HG03103 (cell line): Measurements from ENCODE around the gene AFF3.

ENCODE experiments used
- ATAC-seq: cut with Tn5 transposase; IDR thresholded peaks from one replicate; pipeline ENCODE4 v1.9.1; 2021; ENCODE audit warnings: low read depth; ENCODE audit not compliant: unreplicated experiment

AFF3 gene

DNA sequence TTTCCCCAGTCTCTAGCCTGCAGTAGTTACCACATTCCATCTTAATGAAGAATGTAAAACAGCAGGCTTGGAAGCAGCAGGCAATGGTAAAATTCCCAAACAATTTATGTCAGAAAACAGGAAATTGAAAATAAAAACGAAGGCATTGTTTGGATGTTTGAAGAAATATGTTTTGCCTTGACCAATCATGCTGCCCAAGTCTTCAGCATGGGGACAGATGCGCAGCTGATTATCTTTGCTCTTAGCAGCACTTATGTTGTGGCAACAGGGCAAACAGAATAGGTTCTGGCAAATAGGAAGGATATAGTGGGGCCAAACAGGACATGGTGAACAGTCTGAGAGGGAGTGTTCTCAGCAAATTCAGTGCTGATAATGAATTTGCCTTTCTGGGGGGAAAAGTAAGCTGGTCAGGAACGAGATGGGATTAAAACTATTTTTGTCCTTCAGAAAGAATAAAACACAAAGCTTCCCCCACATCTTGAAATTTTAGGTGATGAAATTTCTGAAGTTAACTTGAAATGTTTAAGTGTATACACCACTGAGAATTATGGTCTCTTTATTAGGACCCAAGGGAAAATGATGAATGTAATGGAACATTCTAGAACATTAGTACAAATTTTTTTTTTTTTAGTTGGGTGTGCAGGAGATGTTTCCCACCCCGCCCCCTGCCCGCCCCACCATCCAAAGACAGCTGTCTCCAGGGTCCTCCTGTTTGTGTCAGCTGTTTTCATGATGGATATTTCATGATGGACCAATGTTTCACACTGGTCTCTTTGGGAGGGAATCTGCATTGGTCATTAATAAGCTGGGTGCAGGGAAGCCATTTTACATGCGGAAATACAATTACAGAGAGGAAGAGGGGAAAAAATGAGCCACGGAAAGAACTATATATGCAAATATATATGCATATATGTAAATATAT, 413.0 kb downstream of the AFF3 start:
- ATAC-seq = no peak

DNA sequence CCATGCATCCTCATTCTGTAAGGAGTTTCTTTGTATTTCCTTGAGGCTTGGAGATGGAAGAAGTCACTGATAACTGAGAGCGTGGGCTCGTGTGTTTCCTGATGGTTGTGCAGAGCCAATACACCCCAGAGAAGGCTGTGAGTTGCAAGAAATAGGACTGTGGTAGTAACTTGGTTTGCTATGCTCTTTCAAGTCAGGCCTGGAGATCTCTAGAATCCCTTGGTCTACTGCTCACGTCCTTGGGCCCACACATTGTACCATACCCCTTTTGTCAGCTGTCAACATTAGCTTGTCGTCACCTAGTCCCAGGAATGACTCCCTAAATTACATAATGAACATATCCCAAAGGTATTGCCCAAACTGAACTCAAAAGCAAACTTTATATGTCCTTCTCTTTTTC, 414.2 kb downstream of the AFF3 start:
- no peak for ATAC-seq

DNA sequence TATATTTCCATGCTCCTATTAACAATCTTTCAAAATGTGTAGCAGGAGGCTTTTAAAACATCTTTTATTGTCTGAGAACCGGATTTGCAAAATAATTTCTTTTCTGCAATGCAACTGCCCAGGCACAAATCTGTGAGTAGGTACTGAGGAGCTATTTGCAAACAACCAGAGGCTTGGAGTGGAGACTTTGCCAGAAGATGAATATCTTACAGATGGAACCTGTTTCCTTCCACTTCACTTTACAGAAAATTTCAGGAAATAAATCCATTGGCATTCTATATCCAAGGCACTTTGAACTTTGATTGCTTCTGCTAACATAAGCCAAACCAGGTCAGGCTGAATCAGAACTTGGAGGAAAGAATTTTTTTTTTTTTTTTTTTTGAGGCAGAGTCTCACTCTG, 415.2 kb downstream of the AFF3 start:
- no peak for ATAC-seq

DNA sequence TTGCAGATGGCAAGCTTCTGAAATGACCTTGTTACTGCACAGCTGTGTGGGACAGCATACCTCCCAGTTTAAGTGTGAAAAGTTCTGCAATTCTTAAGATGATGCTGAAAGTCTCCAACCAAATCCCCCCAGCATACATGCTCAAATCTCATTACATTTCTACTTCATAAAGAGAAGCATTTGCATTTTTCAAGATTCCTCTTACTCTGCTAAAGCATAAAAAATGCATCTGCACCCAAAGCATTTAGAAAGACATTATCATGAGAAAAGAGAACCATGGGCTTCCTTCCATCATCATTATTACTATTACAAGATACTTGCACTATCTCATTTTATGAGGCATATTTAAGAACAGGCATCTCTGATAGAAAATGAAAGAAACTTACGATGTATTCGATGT, 415.7 kb downstream of the AFF3 start:
- ATAC-seq = no peak

DNA sequence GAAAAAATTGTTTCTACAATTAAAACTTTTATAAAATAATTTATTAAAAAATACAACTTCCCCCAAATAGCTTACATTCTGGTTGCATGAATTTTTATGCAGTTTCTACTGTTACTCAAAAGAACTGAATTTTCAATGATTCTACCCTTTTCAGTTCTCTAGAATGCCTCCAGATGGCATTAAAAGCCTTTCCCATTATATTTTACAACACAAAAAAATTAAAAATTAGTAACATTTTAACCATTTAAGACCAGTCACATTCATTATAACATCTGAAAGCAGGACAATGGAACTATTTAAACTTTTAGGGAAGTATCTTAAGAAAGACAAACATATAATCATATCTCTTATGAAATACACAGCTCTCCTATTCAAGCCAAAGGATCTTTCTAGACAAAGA, 416.6 kb downstream of the AFF3 start:
- no peak for ATAC-seq

DNA sequence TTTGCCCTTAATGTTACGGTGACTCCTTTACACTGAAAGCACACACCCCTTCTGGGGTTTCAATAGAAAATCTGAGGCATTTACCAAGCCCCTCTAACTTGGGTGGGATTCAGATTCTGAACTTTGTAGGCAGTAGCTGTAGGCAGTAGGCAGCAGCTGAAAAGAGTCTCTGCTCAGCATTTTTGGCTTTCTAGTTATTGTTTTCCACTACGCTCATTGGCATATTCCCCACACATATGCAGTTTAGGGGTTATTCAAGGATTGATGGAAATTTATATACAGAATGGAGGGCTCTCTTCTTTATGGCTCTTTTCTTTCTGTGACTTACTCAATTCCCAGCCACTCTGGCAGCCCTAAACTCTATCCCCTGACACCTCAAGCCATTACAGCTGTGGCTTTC, 419.9 kb downstream of the AFF3 start:
- ATAC-seq = no peak

DNA sequence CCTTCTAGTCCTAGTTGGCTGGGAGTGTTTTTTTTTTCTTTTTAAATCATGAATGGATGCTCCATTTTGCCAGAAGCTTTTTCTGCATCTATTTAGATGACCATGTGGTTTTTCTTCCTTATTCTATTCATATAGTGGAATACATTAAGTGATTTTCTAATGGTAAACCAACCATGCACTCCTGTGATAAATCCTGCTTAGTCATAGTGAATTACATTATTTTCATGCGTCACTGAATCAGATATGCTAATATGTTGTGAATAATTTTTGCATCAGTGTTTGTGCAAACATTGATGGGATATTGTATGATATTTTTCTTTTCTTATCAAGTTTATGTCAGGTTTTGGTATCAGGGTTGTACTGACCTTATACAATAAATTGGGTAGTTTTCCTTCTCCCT, 423.3 kb downstream of the AFF3 start:
- ATAC-seq = no peak

DNA sequence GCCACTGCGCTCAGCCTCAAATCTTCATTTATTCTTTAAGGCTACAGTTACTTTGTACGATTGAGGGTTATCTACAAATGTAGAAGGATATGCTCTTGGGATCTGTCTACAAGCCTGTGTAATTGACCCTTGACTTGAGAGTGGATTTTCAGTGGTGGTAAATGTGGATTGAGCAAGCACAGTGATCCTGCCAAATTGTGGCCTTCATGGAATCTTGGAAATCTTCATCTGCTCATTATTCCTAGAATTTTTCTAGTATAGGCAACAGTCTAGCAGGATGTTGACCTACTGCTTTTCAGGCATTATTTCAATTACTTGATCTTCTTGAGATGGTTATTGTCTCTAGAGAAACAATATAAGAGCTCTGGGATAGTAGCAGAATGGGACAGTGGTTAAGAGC, 426.4 kb downstream of the AFF3 start:
- no peak for ATAC-seq

DNA sequence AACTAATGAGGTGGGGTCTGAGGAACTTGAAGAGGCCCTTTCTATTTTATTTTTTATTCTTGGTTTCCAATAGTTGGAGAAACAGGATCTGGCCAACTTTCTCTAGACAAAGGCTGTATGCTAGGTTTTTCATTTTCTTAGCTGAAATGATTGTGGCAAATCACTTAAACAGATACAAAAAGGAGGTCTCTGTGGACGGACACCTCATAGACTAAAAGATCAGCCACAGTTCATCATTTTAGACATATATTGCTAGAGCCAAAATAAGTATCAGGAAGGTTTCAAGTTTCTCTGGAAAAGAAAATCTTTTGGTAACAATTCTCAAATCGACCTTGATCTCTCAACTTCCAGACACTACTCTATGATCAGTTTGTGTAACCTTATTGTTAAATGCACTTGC, 428.0 kb downstream of the AFF3 start:
- ATAC-seq = no peak

DNA sequence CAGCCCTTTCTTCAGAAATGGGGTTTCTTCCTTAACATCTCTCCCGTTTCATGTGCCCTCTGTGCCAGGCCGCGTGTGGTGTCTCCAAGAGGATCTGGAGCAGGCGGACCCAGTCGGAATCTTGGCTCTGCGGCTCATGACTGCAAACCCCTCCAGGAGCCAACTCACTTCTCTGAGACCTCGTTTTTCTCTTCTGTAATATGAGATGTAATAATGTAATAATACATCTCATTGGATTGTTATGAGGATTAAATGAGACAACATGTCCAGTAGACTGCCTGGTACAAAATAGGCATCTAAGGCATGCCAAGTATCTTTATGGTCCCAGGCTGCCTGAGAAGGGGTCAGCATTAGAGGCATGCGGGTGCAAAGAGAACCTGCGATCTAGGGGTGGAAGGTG, 431.2 kb downstream of the AFF3 start:
- ATAC-seq = no peak

DNA sequence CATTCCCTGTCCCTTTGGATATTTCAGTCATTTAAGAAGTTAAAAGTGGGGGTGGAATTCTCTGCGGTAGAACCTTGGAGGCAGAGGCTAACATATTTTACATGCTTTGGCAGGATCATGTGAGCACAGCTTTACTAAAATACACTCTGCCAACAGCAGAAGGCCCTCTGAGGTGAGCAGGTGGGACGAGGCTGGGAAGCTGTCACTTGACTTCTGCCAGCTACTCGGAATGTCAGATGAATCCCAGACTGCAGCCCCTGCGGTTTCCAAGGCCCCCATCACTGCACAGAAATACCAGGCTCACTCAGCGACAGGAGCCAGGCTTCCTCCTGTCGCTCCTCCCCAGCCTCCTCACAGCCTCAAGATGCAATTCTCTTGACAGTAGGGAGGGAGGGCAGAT, 431.7 kb downstream of the AFF3 start:
- no peak for ATAC-seq

DNA sequence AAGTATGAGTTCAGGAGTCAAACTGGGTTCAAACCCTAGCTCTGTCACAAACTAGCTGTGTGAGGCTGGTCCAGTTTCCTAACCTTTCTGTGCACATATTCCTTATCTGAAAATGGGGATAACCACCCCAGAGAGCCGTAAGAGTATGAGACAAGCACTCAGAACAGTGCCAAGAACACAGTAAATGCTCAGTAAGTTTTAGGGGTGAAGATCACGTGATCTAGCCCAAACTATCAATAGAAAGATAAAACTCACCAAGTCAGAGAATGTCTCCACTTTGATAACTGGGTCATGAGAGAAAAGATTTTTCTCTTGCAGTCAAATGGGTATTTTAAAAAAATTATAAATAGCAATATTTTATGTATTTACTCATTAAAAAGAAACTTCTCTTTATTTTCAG, 433.2 kb downstream of the AFF3 start:
- ATAC-seq = no peak

DNA sequence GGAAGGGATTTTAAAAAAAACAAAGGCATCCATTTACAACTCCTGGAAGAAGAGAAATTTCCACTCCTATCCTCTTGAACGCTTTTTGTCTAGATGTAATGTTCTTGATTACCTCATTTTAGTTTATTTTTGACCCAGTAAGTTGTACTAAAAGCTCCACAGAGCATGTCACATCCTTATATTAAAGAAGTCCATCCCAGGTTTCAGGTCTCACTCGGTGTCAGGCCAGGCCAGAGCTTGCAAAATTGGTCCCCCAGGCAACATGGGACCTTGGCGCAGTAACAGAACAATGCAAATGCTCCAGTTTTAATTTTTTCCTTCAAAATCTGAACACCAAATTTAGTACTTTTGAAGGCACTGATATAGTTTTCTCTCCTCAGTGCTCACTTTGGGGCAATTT, 434.2 kb downstream of the AFF3 start:
- no peak for ATAC-seq

DNA sequence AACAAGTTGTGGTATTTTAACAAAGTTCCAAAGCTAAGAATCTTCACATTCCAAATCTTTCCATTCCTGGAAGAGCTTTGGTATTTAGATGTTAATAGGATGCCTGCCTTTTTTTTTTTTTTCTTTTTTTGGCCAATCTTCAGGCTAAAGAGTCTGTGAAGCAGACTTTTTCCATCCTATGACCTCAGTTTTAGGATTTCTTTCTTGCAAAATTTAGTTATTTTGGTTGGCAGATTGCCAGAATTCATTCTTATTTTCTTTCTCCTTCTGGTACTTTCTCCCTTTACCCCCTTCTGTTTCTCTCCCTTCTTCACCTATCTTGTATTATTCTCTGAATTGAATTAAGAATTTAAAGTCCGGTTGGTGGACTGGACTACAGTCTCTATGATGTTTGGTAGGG, 434.8 kb downstream of the AFF3 start:
- no peak for ATAC-seq

DNA sequence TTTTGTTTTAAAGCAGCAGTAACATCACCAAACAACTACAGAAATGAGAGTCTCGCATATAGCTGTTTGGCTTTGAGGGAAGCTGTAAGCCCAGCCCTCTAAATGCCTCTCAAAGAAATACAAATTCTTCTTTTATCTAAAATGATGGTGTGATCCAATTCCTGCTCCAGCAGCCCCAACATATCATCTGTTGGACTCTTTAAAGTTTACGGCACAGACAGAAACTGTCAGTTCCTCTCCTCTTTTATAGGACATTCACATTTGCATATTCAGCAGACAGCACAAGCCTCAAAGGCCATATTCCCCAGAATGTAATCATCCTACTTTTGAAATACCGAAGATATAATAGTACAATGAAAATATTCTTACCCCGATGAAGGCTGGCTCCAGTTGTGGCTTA, 435.7 kb downstream of the AFF3 start:
- no peak for ATAC-seq

DNA sequence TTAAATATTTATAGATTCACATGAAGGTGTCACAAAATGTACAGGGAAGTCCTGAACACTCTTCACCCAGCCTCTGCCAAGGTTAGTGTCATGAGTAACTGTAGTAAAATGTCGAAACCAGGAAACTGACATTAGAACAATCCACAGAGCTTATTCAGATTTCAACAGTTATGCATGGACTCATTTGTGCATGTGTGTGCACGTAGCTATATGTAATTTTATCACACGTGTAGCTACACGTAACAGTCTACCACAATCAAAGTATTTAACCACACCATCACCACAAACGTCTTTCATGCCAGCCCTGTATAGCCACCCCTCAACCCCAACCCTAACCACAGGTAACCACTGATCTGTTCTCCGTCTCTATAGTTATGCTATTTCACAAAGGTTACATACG, 440.9 kb downstream of the AFF3 start:
- no peak for ATAC-seq

DNA sequence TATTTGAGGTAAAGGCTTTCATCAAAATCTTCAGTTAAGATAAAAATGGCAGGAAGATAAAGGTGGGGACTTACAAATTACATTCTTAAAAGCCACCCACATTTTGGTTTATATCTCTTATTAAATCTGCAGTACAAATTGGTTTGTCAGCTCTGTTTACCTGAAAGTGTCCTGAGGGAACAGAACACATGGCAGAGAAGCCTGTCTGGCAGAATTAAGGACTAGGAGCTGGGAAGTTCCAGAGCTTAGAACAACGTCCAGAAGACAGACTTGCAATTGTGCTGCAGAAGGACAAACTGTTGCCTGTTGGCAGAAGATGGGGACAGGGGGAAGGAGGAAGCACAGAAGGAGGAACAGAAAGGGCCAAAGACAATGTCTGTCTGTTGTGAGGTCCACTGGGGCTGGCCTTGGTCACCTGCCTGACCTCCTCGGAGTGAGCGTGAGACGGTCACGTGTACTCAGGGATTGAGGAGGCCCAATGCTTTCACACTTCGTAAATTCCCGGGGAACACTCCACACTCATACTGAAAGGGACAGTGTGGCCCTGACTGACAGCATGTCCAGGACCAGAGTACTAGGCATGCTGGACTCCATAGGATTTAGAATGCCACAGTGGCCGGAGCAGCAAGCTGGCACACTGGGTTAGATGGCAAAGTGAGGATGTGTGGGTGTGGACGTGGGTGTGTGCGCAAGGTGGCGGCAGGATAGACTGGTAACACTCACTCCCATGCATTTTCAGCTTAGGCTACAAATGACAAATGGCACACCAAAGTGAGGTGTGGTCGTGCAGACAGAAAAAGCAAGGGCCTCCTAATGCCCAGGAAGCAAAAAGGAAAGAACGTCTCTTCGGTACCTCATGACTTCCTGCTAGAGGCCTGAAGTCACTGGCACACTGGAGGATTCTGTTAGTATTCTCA, 441.6 kb downstream of the AFF3 start:
- ATAC-seq = no peak

DNA sequence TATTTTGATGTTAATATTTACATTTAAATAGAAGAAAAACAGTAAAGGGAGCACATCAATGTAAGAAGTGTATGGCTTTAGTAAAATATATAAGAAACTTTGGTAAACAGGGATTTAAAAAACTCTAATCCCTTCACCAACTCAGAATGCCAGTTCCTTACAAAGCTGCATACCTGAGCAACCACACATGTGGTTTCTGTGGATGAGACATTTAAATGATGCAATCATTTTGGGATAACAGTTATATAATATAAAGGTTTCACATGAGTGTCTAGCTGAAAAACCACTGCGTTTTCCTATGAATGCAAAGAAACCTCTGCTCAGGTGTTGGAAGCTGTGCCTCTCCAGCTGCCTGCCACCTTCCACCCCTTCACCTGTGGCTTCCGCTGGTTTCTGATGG, 443.5 kb downstream of the AFF3 start:
- ATAC-seq = no peak

DNA sequence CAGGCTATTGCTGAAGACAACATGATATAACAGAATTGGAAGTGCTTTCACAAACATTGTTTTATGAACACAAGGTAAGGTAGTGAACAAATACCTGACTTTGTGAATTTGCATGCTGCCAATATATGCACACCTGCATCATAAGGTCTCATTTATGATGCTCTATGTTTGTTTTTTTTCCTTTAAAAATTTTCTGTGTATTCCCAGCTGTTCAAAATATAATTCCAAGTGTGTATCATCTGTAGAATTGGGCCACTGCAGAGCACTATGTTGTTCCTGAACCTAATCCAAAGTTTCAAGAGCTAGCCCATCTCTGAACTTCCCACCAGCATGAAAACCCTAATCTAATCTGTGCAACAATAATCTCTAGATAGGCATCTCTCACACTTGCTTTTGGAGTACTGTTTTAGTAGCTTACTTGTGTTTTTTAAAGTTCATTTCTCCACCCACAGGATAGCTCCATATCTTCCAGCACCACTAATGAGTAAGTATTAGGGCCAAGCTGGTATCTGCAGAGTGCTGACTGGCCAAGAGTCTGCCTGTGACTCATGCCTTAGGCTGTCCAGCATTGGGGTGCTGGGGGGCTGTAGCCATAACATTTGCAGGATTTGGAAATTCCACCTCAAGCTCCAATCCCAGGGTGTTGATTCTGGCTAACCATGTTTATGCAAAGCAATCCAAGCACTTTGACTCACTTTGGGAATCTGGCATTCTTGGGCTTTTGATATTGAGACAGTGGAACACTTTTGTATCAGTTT, 444.4 kb downstream of the AFF3 start:
- ATAC-seq = no peak

DNA sequence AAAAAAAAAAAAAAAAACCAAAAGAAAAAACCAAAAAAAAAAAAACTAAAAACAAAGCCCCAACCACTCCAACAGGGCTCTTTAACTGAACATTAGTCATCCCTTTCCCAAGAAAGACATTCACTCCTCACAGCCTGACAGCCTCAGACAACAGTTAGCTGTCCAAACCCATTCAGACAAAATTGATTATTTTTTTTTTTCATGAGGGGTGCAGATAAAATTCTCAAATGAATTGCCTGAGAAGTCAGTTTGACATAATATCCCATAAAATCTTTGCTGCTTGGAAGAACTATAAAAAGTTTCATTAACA, 446.5 kb downstream of the AFF3 start:
- no peak for ATAC-seq
